ENCODE measurements around the gene ITPA. TPM values are rescaled to one million over a fixed set of nuclear protein-coding genes. Genes with fewer than 3 reads are reported as not detected.

Gene ITPA
- total and polyA plus RNA-seq, 2 of the 13 experiments (the other 11 are each of a cell fraction or from before 2014, with no cell fraction given): 60.1 to 103 TPM

GRCh38 chr20:3226864-3227263 lies 17.6 kb downstream of the ITPA start (continued):
- no peak for TF ChIP-seq KLF9 (CRISPR knock-in tag; IDR thresholded peaks at IDR 0.05; ENCODE audit: low read depth)
- 0 out of 4 replicates have a peak, but pooled peaks of 1 of the 2 experiments have one; percentile 24 for TF ChIP-seq POLR2A (IDR thresholded peaks at IDR 0.05; ENCODE audit: insufficient read depth in 1 of 2, low read depth in 2 of 2, low read length in 2 of 2)

GRCh38 chr20:3227506-3227905 lies 18.2 kb downstream of the ITPA start:
- Histone ChIP-seq H3K4me2 (ENCODE audit: low read depth, low read length) (no peak overlapping the region), H3K9me3 (ENCODE audit: low read length) (no peaks in the 10 kb centered on the region), H3K4me1 (ENCODE audit: insufficient read depth, low read length) (peaks cover 65% of the 10 kb centered on the region), H3K79me2 (ENCODE audit: insufficient read depth, low read length) (no peaks in the 10 kb centered on the region), H3K36me3 (replicated peaks in 1 of 2; ENCODE audit: control insufficient read depth in 1 of 2, insufficient read depth in 2 of 2, low read length in 2 of 2) (peaks cover 0 to 17% of the 10 kb centered on the region in 2 experiments; a peak in 3 of 5 replicates), H3K27me3 (ENCODE audit: control insufficient read depth in 1 of 2, insufficient read depth in 2 of 2, low read length in 2 of 2) (no peaks in the 10 kb centered on the region), H2AFZ (ENCODE audit: low read length) (no peak overlapping the region), H4K20me1 (ENCODE audit: insufficient read depth, low read length) (no peaks in the 10 kb centered on the region), H3K4me3 (replicated peaks in 1 of 3; ENCODE audit: insufficient read depth in 1 of 3, low read depth in 2 of 3, low read length in 3 of 3) (no peak overlapping the region), H3K27ac (ENCODE audit: extremely low read length, insufficient read depth, low read length) (no peak overlapping the region), H3K9ac (ENCODE audit: insufficient read depth, low read depth, low read length) (no peak overlapping the region)
- WGBS (ENCODE audit: low lambda C conversion rate): 99% methylated on average over 6 of the region's 7 CpGs
- POLR2A ChIA-PET: interaction anchor here (1.0 kb wide), 1 partner anchor 18 kb away, joined by 3 read pairs; the partner anchor contains the start of gene ITPA
- ATAC-seq: no peak
- FAIRE-seq: no peak
- CTCF ChIA-PET (ENCODE audit: low intra/inter-chr PET ratio, low total read pairs): no interaction called here
- intact Hi-C loops (cut with micrococcal nuclease; ENCODE audit: unreplicated experiment): no loop called here
- no TSS peak for BruUV-seq (replicated peaks)
- TF ChIP-seq, protein P1, sequence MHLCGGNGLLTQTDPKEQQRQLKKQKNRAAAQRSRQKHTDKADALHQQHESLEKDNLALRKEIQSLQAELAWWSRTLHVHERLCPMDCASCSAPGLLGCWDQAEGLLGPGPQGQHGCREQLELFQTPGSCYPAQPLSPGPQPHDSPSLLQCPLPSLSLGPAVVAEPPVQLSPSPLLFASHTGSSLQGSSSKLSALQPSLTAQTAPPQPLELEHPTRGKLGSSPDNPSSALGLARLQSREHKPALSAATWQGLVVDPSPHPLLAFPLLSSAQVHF (CRISPR knock-in tag; IDR thresholded peaks at IDR 0.05): peak; percentile 14; the same call in 1 of the 2 replicates
- TF ChIP-seq, protein P2, sequence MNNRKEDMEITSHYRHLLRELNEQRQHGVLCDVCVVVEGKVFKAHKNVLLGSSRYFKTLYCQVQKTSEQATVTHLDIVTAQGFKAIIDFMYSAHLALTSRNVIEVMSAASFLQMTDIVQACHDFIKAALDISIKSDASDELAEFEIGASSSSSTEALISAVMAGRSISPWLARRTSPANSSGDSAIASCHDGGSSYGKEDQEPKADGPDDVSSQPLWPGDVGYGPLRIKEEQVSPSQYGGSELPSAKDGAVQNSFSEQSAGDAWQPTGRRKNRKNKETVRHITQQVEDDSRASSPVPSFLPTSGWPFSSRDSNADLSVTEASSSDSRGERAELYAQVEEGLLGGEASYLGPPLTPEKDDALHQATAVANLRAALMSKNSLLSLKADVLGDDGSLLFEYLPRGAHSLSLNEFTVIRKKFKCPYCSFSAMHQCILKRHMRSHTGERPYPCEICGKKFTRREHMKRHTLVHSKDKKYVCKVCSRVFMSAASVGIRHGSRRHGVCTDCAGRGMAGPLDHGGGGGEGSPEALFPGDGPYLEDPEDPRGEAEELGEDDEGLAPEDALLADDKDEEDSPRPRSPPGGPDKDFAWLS (CRISPR knock-in tag; IDR thresholded peaks at IDR 0.05; ENCODE audit: borderline replicate concordance): no peak
- TF ChIP-seq ZNF768 (CRISPR knock-in tag; IDR thresholded peaks at IDR 0.05) (peak; percentile 13; the same call in 1 of the 2 replicates), EED (CRISPR knock-in tag; IDR thresholded peaks at IDR 0.05) (0 out of 2 replicates have a peak, but pooled peaks have one; percentile 56), ZBTB49 (CRISPR knock-in tag; IDR thresholded peaks at IDR 0.05; ENCODE audit: borderline replicate concordance) (no peak), WIZ (CRISPR knock-in tag; IDR thresholded peaks at IDR 0.05) (0 out of 2 replicates have a peak, but pooled peaks have one; percentile 28), ZNF710 (CRISPR knock-in tag; IDR thresholded peaks at IDR 0.05; ENCODE audit: borderline replicate concordance) (no peak)
- DNase-seq (ENCODE audit: low spot score): no peak
- in situ Hi-C loops (cut with HindIII; ENCODE audit: extremely low pct_ligation_motif_present, low pct_unique_long_range_greater_than_20kb): no loop called here

Data from HepG2 (cell line).